ENCODE results near the gene TTC13.

TTC13 gene

DNA sequence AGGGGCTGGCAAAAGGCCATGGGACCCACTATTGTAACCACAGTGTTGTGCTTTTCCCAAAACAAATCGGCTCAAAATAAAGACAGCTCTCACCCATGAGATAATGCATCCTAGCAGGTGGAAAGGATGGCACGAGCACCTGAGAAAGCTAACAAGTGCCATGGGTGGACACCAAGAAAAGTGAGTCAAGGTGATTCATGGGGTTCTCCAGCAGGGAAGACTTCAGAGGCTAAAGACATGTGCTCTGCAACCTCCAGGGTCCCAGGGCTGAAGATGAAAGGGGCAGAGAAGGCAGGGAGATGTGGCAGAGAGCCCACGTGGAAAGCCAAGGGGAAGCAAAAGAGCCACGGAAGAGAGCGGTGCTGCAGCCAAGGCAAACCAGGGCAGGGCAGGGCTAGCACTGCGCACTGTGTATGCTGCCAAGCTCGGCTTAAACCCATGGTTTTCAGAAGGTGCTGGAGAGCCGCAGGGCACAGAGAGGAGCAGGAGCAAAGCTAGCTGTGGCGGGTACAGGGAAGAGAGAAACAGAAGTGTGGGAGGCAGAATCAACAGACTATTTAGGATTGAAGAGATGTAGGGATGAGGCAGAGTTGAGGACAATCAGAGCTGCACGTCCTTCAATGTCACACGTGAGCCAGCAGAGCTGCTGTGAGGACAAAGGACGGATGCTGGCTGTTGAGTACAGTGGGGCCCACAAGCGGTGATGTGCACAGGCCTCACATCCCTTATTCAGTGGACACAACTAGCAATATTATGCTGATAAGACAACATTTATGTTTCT lies 68.5 kb downstream of the TTC13 start:
- no peak for DNase-seq (ENCODE audit: low read depth in 2 of 2)

DNA sequence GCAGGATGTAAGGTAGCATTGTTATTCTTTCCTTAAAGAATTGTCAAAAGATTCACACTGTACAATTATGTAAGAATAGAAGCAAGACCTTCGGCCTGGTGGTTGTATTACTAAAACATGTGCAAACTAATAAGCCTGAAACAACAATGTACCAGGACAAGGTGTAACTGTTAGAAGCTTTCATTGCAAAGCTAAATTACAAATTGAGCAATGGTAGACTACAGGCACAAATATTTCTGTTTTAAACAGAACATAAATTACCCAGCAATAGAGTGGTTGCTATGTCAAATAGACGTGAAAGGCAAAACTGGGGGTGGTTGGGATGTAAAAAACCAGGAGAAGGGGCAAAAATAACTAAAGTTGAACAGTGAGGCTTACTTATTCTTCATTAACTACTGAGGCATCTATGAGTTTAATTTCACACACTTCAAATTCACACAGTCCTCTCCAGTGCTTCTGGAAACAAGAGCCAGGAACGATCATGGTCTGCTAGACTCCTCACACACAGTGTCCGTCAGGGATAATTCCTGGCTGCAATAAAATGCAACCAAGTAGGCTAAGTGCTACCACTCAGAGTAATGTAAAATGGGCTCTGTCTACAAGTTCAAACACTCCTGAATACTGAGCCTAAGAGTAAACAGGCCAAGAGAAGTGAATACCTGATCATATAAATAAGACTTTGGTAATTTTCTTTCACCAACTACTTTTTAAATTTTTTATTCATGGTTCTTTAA lies 71.0 kb downstream of the TTC13 start:
- DNase-seq (ENCODE audit: low read depth in 2 of 2), result no peak

- DNase-seq (ENCODE audit: low read depth in 2 of 2), result no peak
Observed at GRCh38 chr1:230906226-230906625, 72.4 kb downstream of the TTC13 start.

- DNase-seq (ENCODE audit: low read depth in 2 of 2), result no peak
Observed at GRCh38 chr1:230905733-230906132, 72.9 kb downstream of the TTC13 start.

GRCh38 chr1:230902349-230902923 lies 76.2 kb downstream of the TTC13 start:
- no peak for DNase-seq (ENCODE audit: low read depth in 2 of 2)

DNA sequence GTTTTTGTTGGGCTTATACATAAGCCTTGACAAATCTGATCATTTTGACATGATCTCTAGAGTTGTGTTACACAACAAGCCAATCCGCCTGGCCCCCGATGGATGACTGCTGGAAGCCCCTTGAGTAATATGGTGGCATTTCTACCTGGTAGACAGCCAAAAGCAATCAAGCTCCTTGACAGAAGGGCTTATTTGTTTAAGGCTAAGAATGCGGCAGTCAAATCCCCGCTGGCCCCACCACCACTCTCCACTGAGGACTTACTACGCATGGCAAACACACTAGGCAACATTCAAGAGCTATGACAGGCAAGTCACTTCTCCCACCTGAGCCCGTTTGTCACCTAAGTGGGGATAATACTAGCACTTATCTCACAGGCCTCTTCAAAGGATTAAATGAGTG lies 77.0 kb downstream of the TTC13 start:
- no peak for DNase-seq (ENCODE audit: low read depth in 2 of 2)

DNA sequence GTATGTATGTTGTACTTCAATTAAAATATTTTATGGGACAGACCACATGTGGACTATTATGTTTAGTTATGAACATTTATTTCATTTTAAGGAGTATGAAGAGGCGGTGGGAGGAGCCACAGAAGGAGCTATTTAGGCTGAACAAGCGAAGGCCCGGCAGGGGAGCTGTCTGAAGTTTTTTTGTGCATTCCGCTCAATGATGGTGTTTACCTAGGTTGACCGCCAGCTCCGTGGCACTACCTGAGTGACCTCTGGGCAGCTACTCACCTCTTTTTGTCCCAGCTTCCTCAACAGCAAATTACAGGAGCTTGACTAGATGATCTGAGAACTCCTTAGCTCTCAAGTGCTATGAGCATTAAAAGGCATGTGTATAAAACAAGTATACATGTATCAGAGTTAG lies 77.7 kb downstream of the TTC13 start:
- DNase-seq (ENCODE audit: low read depth in 2 of 2), result no peak

DNA sequence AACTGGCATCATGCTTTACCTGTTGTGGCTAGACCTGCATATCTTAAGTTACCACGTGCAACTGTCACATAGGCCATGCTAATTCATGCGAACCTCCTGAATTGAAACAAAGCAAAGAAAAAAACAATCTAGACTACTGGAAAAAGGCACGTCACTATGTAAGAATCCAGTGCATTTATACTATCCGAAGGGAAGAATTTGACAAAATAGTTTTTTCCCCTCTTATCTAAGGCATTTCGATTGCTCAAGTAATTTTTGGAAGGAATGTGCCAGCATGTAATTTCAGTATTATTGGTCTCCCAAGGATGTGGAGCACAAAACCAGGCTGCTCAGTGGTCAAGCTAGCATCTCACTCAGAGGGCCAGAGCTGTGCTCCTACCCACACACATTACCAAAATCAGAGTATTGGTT lies 78.8 kb downstream of the TTC13 start:
- no peak for DNase-seq (ENCODE audit: low read depth in 2 of 2)

- no peak for DNase-seq (ENCODE audit: low read depth in 2 of 2)
Observed at GRCh38 chr1:230898748-230899147, 79.9 kb downstream of the TTC13 start.

DNA sequence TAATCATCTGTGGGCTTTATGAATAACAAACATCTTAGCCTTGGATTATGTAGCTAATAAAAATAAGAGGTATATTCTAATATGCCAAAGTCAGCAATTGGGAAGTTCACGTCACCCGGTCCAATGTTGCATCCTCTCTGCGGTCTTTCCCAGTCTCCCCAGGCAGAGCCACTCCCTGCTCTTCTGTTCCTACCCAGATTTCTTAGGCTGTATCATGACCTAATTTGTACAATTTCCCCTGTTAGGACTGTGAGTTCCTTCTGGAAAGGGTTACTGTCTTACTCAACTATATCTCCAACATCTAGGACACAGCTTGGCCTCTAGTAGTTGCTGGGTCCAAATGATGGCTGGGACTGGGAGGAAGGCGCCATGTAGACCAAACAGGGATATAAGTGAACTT lies 80.5 kb downstream of the TTC13 start:
- DNase-seq (ENCODE audit: low read depth in 2 of 2), result no peak

DNA sequence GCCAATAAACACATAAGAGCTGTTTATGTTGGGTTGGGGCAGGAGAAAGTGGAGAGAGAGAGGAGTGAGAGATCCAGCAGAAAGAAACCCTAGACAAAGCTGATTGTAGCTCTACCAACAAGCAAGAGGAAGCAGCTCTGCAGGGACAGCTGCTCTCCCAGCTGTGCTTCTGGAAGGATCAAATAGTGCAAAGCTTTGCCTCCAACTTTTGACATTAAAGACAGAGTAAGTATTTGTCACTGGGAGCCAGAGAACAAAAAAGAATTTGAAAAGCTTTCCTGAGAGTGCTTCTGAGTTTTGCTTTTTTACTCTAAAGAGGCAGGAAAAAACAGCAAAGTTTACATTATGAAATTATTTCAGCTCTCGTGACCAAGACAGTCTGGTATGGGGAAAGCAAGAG lies 81.9 kb downstream of the TTC13 start:
- no peak for DNase-seq (ENCODE audit: low read depth in 2 of 2)

DNA sequence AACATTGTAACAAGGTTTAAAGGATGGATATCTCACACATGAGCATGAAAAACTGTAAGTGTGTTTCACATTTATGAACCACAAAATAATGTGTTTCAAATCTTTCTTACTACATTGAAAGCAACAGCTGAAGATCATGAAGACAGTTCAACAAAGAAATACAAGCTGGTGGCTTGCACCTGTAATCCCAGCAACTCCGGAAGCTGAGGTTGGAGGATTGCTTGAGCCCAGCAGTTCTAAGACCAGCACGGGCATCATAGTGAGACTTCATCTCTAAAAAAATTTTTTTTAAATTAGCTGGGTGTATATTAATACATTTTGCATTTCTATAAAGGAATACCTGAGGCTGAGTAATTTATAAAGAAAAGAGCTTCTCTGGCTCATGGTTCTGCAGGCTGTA lies 83.2 kb downstream of the TTC13 start:
- DNase-seq (ENCODE audit: low read depth in 2 of 2), result no peak

DNA sequence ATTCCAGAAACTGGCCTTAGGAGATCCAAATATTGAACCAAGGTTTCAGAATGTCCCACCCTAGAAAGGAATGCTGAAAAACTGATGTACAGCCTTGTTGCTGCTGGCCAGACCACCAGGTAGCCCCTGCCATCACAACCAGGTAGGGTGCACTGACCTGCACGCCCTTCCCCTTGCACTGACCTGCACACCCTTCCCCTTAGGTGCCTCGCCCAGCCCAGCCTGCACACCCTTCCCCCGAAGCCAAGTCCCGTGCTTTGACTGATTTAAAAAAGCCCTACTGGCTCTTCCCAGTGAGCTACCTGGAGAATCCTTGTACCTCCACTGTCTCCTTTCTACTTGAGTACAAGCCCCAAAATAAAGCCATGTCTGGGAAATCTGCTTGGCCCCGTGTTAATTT lies 84.0 kb downstream of the TTC13 start:
- DNase-seq (ENCODE audit: low read depth in 2 of 2), result no peak

DNA sequence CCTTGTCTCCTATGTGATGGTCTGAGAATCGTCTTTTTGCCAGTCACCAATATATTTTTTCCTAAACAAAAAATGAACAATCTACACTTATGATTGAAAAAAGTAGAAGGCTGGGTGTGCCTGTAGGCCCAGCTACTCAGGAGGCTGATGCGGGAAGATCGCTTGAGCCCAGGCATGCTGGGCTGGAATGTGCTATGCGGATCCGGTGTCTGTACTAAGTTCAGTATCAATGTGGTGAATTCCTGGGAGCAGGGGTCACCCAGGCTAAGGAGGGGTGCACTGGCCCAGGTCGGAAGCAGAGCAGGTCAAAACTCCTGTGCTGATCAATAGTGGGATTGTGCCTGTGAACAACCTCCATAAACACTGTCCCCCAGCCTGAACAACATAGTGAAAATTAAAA lies 84.6 kb downstream of the TTC13 start:
- DNase-seq (ENCODE audit: low read depth in 2 of 2), result no peak

DNA sequence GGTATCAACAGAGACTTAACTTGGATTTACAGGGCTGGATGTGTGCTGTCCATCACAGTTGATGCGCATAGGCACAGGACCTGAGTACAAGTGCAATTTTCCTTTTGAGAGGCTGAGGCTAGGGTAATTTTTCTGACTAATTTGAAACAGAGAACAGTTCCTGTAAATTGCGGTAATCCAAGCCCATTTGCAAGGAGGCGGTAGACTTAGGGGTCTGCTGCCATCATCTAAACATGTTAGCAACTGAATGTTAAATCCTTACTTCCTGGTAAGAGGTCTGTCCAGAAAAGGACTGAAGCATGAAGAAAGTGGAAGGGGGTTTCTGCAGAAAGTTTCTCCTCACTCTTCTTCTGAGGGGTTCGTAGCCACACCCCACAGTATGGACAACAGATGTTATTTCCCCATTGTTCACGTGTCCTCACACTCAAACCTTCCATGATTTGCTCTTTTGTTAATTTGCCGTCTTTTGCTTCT lies 86.6 kb downstream of the TTC13 start:
- DNase-seq (ENCODE audit: low read depth in 2 of 2), result no peak

DNA sequence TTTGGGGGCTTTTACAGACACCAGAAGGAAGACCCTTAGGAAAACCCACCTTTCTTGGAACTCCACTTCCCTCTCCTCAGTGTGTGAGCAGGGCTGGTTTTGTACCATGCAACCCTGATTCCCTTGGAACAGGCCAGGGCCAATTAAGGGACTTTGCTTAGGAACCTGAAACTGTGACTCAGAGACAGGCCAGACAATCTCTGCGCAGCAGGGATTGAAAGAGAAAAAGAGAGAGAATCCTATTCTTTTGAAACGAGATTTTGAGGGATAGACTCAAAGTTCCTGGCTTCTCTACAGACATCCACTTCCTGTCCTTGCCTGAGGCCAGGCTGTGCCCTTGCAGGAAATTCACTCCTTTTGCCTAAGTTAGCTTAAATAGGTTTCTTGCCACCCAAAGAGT lies 87.2 kb downstream of the TTC13 start:
- no peak for DNase-seq (ENCODE audit: low read depth in 2 of 2)

GRCh38 chr1:230884646-230885045 lies 94.0 kb downstream of the TTC13 start:
- DNase-seq (ENCODE audit: low read depth in 2 of 2), result no peak

GRCh38 chr1:230883967-230884366 lies 94.7 kb downstream of the TTC13 start:
- no peak for DNase-seq (ENCODE audit: low read depth in 2 of 2)

- DNase-seq (ENCODE audit: low read depth in 2 of 2), result no peak
Observed at GRCh38 chr1:230879778-230880177, 98.9 kb downstream of the TTC13 start.

- DNase-seq (ENCODE audit: low read depth in 2 of 2), result no peak
Observed at GRCh38 chr1:230878591-230878990, 100.1 kb downstream of the TTC13 start.

- no peak for DNase-seq (ENCODE audit: low read depth in 2 of 2)
Observed at GRCh38 chr1:230877924-230878590, 100.6 kb downstream of the TTC13 start.

DNA sequence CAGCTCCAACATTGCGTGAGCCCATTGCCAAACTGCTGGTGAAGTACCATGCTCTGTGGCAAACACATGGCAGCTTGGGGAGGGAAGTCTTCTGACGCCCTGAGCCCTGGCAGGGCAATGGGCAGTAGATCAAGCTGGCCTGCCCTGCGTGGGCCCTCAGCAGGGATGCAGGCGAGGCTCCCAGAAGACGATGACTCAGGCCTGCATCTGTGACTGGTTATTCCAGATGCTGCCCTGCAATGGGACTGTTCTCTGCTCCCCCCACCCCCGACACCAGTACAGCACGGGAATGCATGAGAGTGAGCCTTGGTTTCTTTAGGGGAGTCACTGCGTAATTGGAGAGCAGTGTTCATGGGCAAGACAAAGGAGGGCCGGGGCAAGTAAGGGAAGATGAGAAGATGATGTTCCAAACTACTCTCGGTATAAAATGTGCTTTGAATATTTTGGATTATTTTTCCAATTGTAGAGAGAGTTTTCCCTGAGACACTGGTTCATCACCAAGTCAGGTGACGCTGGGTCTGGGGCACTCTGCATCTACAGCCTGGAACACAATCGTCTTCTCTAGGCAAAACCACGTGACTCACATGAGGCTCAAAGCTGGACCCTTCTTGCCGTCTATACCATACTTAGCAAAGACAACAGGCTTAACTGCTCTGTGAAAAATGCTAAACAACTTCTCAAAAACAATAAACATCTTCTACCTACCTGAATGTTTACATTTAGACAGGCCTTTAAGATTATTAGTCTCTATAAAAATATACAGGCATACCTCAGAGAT lies 101.3 kb downstream of the TTC13 start:
- DNase-seq (ENCODE audit: low read depth in 2 of 2), result no peak

All from stimulated activated CD4-positive, alpha-beta T cell treated with anti-CD3 and anti-CD28 coated beads, Interleukin-4, amount 100 ng/mL, for 48 hours (primary cell).